Measurements from ENCODE around the gene OPRM1. TPM values are rescaled to one million over a fixed set of nuclear protein-coding genes. Genes with fewer than 3 reads are reported as not detected.

OPRM1 gene
- total RNA-seq, 1 experiment from 2014 or later = not detected

- no peaks in the 10 kb centered on the region for H3K27me3 ChIP-seq (replicated peaks; ENCODE audit: control insufficient read depth, insufficient read depth, low read length)
- no peaks in the 10 kb centered on the region for H3K4me1 ChIP-seq
Measured at GRCh38 chr6:154093231-154094044, 54.4 kb downstream of the OPRM1 start.

GRCh38 chr6:154095571-154095970, 56.5 kb downstream of the OPRM1 start:
- H3K36me3 Mint-ChIP-seq (ENCODE audit: insufficient read depth, unreplicated experiment) = no peaks in the 10 kb centered on the region
- peaks cover 10% of the 10 kb centered on the region for H3K27me3 Mint-ChIP-seq (ENCODE audit: insufficient read depth, unreplicated experiment)
- Histone ChIP-seq H3K27me3 (replicated peaks; ENCODE audit: control insufficient read depth, insufficient read depth, low read length) (no peaks in the 10 kb centered on the region), H3K4me1 (no peaks in the 10 kb centered on the region), H3K36me3 (ENCODE audit: control insufficient read depth, insufficient read depth, low read length) (no peaks in the 10 kb centered on the region), H3K9me3 (no peaks in the 10 kb centered on the region), H3K4me3 (ENCODE audit: low read depth, low read length) (no peak overlapping the region)
- no peak overlapping the region for H3K27ac Mint-ChIP-seq (ENCODE audit: unreplicated experiment)
- H3K9me3 Mint-ChIP-seq (ENCODE audit: unreplicated experiment) = peaks cover 11% of the 10 kb centered on the region
- intact Hi-C loops (cut with micrococcal nuclease; ENCODE audit: unreplicated experiment) = no loop called here
- BruUV-seq (replicated peaks) = no TSS peak
- no peaks in the 10 kb centered on the region for H3K4me1 Mint-ChIP-seq (ENCODE audit: low read depth, unreplicated experiment)
- TF ChIP-seq CTCF (IDR thresholded peaks at IDR 0.05; ENCODE audit: insufficient read depth in 1 of 2, low read depth in 1 of 2, low read length in 1 of 2, severe bottlenecking in 1 of 2, unreplicated experiment in 1 of 2) = no peak
- no peak overlapping the region for H3K4me3 Mint-ChIP-seq (ENCODE audit: unreplicated experiment)
- DNase-seq = no peak
- ChIA-PET POLR2A (no interaction called here), CTCF (no interaction called here)

More at GRCh38 chr6:154093231-154094044, 54.4 kb downstream of the OPRM1 start:
- H3K27me3 Mint-ChIP-seq (ENCODE audit: insufficient read depth, unreplicated experiment) = peaks cover 14% of the 10 kb centered on the region
- no peak overlapping the region for H3K4me3 ChIP-seq (ENCODE audit: low read depth, low read length)
- BruUV-seq (replicated peaks) = no TSS peak
- intact Hi-C loops (cut with micrococcal nuclease; ENCODE audit: unreplicated experiment) = no loop called here
- CTCF ChIA-PET = interaction anchor here (0.5 kb wide), 1 partner anchor 59 kb away, joined by 4 read pairs; no protein-coding TSS in a partner anchor
- H3K9me3 Mint-ChIP-seq (ENCODE audit: unreplicated experiment) = no peaks in the 10 kb centered on the region
- H3K36me3 Mint-ChIP-seq (ENCODE audit: insufficient read depth, unreplicated experiment) = no peaks in the 10 kb centered on the region
- no peaks in the 10 kb centered on the region for H3K4me1 Mint-ChIP-seq (ENCODE audit: low read depth, unreplicated experiment)
- no peak overlapping the region for H3K4me3 Mint-ChIP-seq (ENCODE audit: unreplicated experiment)
- POLR2A ChIA-PET = no interaction called here
- no peak for DNase-seq
- no peaks in the 10 kb centered on the region for H3K36me3 ChIP-seq (ENCODE audit: control insufficient read depth, insufficient read depth, low read length)
- H3K9me3 ChIP-seq = no peaks in the 10 kb centered on the region
- TF ChIP-seq CTCF (IDR thresholded peaks at IDR 0.05; ENCODE audit: insufficient read depth in 1 of 2, low read depth in 1 of 2, low read length in 1 of 2, severe bottlenecking in 1 of 2, unreplicated experiment in 1 of 2) = no peak
- no peak overlapping the region for H3K27ac Mint-ChIP-seq (ENCODE audit: unreplicated experiment)

- no peaks in the 10 kb centered on the region for H3K4me1 ChIP-seq
- TF ChIP-seq CTCF (IDR thresholded peaks at IDR 0.05; ENCODE audit: insufficient read depth in 1 of 2, low read depth in 1 of 2, low read length in 1 of 2, severe bottlenecking in 1 of 2, unreplicated experiment in 1 of 2) = no peak
- no peak for DNase-seq
- intact Hi-C loops (cut with micrococcal nuclease; ENCODE audit: unreplicated experiment) = no loop called here
- no peaks in the 10 kb centered on the region for H3K27me3 ChIP-seq (replicated peaks; ENCODE audit: control insufficient read depth, insufficient read depth, low read length)
- H3K36me3 ChIP-seq (ENCODE audit: control insufficient read depth, insufficient read depth, low read length) = no peaks in the 10 kb centered on the region
- Mint-ChIP-seq H3K36me3 (ENCODE audit: insufficient read depth, unreplicated experiment) (no peaks in the 10 kb centered on the region), H3K27me3 (ENCODE audit: insufficient read depth, unreplicated experiment) (peaks cover 9% of the 10 kb centered on the region), H3K4me1 (ENCODE audit: low read depth, unreplicated experiment) (no peaks in the 10 kb centered on the region), H3K4me3 (ENCODE audit: unreplicated experiment) (no peak overlapping the region), H3K9me3 (ENCODE audit: unreplicated experiment) (peaks cover 11% of the 10 kb centered on the region), H3K27ac (ENCODE audit: unreplicated experiment) (no peak overlapping the region)
- ChIA-PET CTCF (no interaction called here), POLR2A (no interaction called here)
- no TSS peak for BruUV-seq (replicated peaks)
- H3K4me3 ChIP-seq (ENCODE audit: low read depth, low read length) = no peak overlapping the region
- no peaks in the 10 kb centered on the region for H3K9me3 ChIP-seq
Measured at GRCh38 chr6:154096316-154096715, 57.3 kb downstream of the OPRM1 start.

Data from Caco-2 (cell line).